Measurements from ENCODE around the gene ULK2. TPM values are rescaled to one million over a fixed set of nuclear protein-coding genes. Genes with fewer than 3 reads are reported as not detected.

ULK2 gene
- total and polyA plus RNA-seq, 8 donors = 0.29 to 254 (median 9.1) TPM

DNA sequence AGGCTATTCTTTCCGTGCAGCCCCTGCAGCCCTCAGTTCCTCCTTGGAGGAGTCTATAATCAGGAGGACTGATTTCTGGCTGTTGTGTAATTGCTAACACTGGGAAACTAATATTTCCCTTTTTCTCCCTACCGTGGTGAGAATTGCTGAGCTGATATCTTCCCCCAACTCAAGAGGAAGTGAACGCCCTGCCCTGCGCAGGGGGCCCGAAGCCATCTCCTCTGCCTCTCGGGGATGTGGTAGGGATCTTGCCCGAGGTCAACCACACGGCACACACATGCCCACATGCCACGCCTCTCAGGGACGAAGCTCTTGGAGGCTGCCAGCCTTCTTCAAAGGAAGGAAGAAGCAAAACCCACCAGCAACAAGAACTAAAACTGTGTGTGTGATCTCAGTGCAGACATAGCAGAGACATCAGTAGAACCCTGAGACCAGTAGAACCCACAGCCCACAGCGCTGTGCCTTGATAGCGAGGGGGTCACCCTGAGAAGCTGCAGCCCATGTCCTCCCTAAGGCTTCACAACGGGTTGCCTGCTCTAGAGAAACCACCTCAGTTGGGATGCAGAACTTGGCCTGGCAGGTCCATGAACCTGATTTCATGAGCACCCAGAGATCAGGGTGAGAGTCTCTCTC is 8.9 kb upstream of the ULK2 start:
- intact Hi-C loops (cut with DNase I; ENCODE audit: low total_unique reads) = no loop called here
- H3K27me3 ChIP-seq = peaks cover 0 to 3% (median 0%) of the 10 kb centered on the region in 3 donors
- no peak overlapping the region for H3K27ac ChIP-seq
- no peak overlapping the region for H3K4me3 ChIP-seq
- no peaks in the 10 kb centered on the region for H3K4me1 ChIP-seq
- H3K9me3 ChIP-seq = no peaks in the 10 kb centered on the region
- TF ChIP-seq POLR2A (IDR thresholded peaks at IDR 0.05) (no peak), POLR2AphosphoS5 (IDR thresholded peaks at IDR 0.05) (no peak), EP300 (IDR thresholded peaks at IDR 0.05) (no peak)
- TF ChIP-seq, protein P1, sequence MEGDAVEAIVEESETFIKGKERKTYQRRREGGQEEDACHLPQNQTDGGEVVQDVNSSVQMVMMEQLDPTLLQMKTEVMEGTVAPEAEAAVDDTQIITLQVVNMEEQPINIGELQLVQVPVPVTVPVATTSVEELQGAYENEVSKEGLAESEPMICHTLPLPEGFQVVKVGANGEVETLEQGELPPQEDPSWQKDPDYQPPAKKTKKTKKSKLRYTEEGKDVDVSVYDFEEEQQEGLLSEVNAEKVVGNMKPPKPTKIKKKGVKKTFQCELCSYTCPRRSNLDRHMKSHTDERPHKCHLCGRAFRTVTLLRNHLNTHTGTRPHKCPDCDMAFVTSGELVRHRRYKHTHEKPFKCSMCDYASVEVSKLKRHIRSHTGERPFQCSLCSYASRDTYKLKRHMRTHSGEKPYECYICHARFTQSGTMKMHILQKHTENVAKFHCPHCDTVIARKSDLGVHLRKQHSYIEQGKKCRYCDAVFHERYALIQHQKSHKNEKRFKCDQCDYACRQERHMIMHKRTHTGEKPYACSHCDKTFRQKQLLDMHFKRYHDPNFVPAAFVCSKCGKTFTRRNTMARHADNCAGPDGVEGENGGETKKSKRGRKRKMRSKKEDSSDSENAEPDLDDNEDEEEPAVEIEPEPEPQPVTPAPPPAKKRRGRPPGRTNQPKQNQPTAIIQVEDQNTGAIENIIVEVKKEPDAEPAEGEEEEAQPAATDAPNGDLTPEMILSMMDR (IDR thresholded peaks at IDR 0.05) = no peak
- DNase-seq = peak in 1 of 2 donors; percentile 58
- no peaks in the 10 kb centered on the region for H3K36me3 ChIP-seq
- WGBS, 5 donors = 62 to 71% (median 64%) methylated on average over 10 to 13 of the region's 13 CpGs

DNA sequence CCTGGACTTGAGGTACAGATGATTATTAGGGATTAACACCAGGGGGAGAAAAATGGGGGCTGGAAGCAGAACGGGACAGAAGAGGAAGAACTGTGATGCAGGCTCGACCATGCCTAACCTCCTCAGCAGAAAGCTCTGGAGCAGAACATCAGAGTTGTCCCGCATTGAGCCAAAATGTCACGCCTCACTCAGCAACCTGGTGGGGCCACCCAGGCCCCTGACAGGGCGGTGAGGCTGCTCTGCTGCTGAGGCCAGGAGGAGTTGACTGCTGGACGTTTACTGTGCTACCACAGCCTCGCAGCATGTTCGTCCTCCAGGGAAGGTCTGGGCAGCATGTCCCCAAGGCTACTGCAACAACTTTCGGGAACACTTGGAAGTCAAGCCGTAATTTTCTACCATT is 6.5 kb upstream of the ULK2 start:
- Histone ChIP-seq H3K4me1 (no peaks in the 10 kb centered on the region), H3K4me3 (no peak overlapping the region), H3K36me3 (no peaks in the 10 kb centered on the region), H3K9me3 (no peaks in the 10 kb centered on the region), H3K27me3 (peaks cover 0 to 3% (median 0%) of the 10 kb centered on the region in 3 donors), H3K27ac (no peak overlapping the region)
- WGBS, 5 donors = 83 to 89% (median 85%) methylated on average over 10 of the region's 10 CpGs
- DNase-seq = no peak
- TF ChIP-seq EP300 (IDR thresholded peaks at IDR 0.05) = no peak
- TF ChIP-seq POLR2AphosphoS5 (IDR thresholded peaks at IDR 0.05) = no peak
- TF ChIP-seq, protein P1 (IDR thresholded peaks at IDR 0.05) = no peak
- TF ChIP-seq POLR2A (IDR thresholded peaks at IDR 0.05) = no peak
- intact Hi-C loops (cut with DNase I; ENCODE audit: low total_unique reads) = no loop called here

DNA sequence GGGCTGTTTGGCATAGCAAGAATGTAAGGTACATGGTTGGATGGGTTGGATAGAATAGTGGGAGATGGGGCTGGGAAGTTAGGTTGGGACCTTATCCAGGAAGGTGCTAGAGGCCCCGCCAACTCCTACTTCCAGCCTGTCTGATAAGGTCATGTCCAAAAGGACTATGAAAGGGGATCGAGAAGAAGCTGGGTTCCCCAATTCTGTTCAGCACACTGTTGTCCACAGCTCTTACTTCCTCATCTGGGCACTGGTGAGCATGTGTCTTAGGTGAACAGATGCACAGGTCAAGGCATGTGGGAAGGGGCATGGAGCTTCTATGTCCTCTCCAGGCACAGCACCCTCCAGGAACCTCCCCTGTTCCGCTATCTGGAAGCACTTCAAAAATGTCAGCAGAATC is 5.6 kb upstream of the ULK2 start:
- WGBS, 5 donors = 89 to 95% (median 93%) methylated on average over 3 of the region's 3 CpGs
- intact Hi-C loops (cut with DNase I; ENCODE audit: low total_unique reads) = no loop called here
- no peak for DNase-seq
- Histone ChIP-seq H3K4me3 (no peak overlapping the region), H3K27ac (no peak overlapping the region), H3K4me1 (peaks cover 0 to under 1% (median 0%) of the 10 kb centered on the region in 4 donors), H3K36me3 (no peaks in the 10 kb centered on the region), H3K27me3 (peaks cover 0 to 3% (median 0%) of the 10 kb centered on the region in 3 donors), H3K9me3 (no peaks in the 10 kb centered on the region)
- TF ChIP-seq EP300 (IDR thresholded peaks at IDR 0.05) (no peak), POLR2A (IDR thresholded peaks at IDR 0.05) (no peak), POLR2AphosphoS5 (IDR thresholded peaks at IDR 0.05) (no peak)
- TF ChIP-seq, protein P1 (IDR thresholded peaks at IDR 0.05) = no peak

DNA sequence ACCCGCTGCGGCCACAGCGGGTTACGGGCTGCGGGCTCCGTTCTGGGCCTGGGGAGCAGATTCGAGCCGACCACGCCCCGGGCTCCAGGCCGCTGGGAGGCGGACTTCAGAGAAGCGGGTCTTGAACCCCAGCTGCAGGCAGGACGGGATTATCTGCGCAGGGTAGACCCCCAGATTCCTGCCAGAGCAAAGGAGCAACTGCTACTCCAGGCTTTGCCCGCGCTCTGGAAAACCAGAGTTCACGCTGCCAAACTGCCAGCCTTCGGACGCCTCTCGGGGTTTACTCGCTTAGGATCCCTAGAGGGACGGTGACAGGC is 301 bp upstream of the ULK2 start:
- no peak for DNase-seq
- H3K4me3 ChIP-seq = peak overlapping the region; percentile 75 to 89 (median 87)
- no peak for TF ChIP-seq POLR2A (IDR thresholded peaks at IDR 0.05)
- no peak for TF ChIP-seq POLR2AphosphoS5 (IDR thresholded peaks at IDR 0.05)
- no peak for TF ChIP-seq EP300 (IDR thresholded peaks at IDR 0.05)
- TF ChIP-seq, protein P1 (IDR thresholded peaks at IDR 0.05) = no peak

More for the DNA sequence above, 301 bp upstream of the ULK2 start:
- H3K27me3 ChIP-seq = no peaks in the 10 kb centered on the region
- peak overlapping the region; percentile 65 to 91 (median 82) for H3K27ac ChIP-seq
- H3K36me3 ChIP-seq = peaks cover 0 to 7% (median 3%) of the 10 kb centered on the region in 4 donors
- WGBS, 5 donors = 23 to 87% (median 39%) methylated on average over 8 to 23 of the region's 23 CpGs
- intact Hi-C loops (cut with DNase I; ENCODE audit: low total_unique reads) = no loop called here
- no peaks in the 10 kb centered on the region for H3K9me3 ChIP-seq
- peaks cover 13 to 27% (median 19%) of the 10 kb centered on the region in 4 donors for H3K4me1 ChIP-seq
